Neural progenitor cell (in vitro differentiated cells): ENCODE results near the gene SPOP.

Source experiments
- EZH2 ChIP-seq: fragments of 200-600 bp; sonication (generic); IDR thresholded peaks from 2 replicates; pipeline ENCODE4 v1.6.1; 2017; ENCODE audit warnings: antibody characterized with exemption, mild to moderate bottlenecking, moderate library complexity
- EZH2phosphoT487 ChIP-seq: fragments of 200-600 bp; sonication (generic); IDR thresholded peaks from 2 replicates; pipeline ENCODE4 v1.6.1; 2017; ENCODE audit warnings: antibody characterized with exemption
- TF ChIP-seq, protein P1 (sequence below): fragments of 200-600 bp; sonication (generic); IDR thresholded peaks from 2 replicates; pipeline ENCODE4 v1.5.1; 2017; ENCODE audit warnings: antibody characterized with exemption, mild to moderate bottlenecking

DNA sequence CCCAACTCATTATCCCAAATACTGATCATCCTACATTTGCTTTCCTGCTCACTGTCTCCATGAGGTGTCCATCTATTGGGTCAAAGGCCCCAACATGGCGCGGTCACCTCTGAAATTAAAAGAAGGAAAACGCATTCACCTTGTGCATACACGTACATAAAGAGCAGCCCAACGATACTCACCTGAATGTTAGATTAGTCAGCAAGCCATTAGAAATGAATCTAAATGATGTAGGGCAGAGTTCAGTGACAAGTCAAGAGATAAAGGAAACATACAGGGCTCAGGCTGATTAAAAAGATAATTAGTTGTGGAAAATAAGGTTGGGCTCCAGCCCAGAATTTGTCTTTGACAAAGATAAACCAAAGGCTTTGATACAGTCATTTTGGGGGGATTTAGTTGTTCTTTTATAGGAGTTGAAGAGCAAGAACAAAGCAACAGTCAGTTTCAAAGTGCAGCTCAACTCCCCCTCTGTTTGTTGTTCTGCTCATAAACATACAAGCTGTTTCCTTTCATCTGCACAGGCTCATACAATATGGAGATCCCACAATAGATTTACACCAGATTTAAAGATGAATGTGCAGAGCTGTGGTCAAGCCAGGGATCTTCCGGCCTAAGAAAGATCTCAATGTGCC lies 81.2 kb downstream of the SPOP start:
- TF ChIP-seq, protein P1, sequence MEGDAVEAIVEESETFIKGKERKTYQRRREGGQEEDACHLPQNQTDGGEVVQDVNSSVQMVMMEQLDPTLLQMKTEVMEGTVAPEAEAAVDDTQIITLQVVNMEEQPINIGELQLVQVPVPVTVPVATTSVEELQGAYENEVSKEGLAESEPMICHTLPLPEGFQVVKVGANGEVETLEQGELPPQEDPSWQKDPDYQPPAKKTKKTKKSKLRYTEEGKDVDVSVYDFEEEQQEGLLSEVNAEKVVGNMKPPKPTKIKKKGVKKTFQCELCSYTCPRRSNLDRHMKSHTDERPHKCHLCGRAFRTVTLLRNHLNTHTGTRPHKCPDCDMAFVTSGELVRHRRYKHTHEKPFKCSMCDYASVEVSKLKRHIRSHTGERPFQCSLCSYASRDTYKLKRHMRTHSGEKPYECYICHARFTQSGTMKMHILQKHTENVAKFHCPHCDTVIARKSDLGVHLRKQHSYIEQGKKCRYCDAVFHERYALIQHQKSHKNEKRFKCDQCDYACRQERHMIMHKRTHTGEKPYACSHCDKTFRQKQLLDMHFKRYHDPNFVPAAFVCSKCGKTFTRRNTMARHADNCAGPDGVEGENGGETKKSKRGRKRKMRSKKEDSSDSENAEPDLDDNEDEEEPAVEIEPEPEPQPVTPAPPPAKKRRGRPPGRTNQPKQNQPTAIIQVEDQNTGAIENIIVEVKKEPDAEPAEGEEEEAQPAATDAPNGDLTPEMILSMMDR: no peak
- TF ChIP-seq EZH2 (no peak), EZH2phosphoT487 (no peak)
